ENCODE data around the gene GPR82. TPM values are rescaled to one million over a fixed set of nuclear protein-coding genes. Genes with fewer than 3 reads are reported as not detected.

Gene GPR82
- polyA plus RNA-seq, 6 donors from 2014 or later = 0.16 to 0.52 (median 0.25) TPM

DNA sequence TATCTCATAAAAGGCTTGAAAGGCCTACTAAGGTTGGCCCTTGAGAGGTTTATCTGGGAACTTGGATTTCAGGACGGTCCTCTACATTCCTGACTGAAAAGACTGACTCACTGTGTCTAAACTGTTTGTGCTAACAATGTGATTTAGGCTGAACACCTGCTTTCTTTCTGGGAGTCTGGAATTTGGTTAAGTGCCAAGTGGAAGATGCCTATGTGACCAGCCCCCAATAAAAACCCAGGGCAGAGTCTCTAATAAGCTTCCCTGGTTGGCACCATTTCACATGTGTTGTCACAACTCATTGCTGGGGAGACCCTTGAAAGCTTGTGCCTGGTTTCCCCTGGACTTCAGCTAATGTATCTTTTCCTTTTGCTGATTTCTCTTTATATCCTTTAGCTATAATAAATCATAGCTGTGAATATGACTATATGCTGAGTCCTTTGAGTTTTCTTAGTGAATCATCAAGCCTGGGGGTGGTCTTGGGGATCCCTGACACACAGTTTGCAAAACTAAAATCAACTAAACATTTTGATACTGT, 55.1 kb downstream of the GPR82 start:
- Mint-ChIP-seq H3K27me3 (no peaks in the 10 kb centered on the region), H3K9me3 (peaks cover 0 to 1% (median 0%) of the 10 kb centered on the region in 7 donors), H3K4me1 (peaks cover 4 to 7% (median 5%) of the 10 kb centered on the region in 3 donors), H3K36me3 (no peaks in the 10 kb centered on the region), H3K4me3 (no peak overlapping the region), H3K27ac (peak overlapping the region in 1 of 6 donors; percentile 9)
- DNase-seq (no peak), ATAC-seq (ENCODE audit: low read depth in 2 of 2) (no peak)

Other genes with a start within 250 kb of the GPR82 start
- gene GPR34, start 35.2 kb upstream of the GPR82 start, polyA plus RNA-seq (ENCODE audit: low read depth in 6 of 6) = under 1 TPM in 2 of 6 donors, not detected in 4; 0.16 to 0.39 TPM
- gene CASK, start 199.4 kb downstream of the GPR82 start, polyA plus RNA-seq (ENCODE audit: low read depth in 6 of 6) = 10 to 100 TPM in 1 of 6 donors, 1 to 10 TPM in 5; 2.6 to 10.8 (median 6.2) TPM

All from naive B cell (primary cell).